Measurements from ENCODE around the gene TBX6.

DNA sequence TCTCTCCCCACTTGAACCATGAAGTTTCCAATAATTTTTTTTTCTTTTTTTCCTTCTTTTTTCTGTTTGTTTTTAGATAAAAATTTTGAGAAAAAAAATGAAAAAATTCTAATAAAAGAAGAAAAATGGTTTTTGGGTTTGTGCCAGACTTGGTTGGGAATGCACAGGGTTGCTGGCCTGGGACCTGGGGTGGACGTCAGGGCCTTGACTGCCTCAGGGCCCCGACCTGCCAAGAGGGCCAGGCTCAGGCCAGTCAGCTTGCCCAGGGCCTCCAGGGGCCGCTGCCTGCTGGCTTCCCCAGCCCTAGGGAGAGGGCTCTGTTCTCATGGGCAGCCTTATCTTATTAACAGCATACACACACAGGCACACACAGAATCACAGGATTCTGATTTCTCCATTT is 6.5 kb downstream of the TBX6 start:
- no peak for TF ChIP-seq TARDBP (IDR thresholded peaks at IDR 0.05)
- TF ChIP-seq FOXA1 (IDR thresholded peaks at IDR 0.05), result no peak
- no peak for TF ChIP-seq SUZ12 (IDR thresholded peaks at IDR 0.05)
- TF ChIP-seq SP1 (IDR thresholded peaks at IDR 0.05), result no peak
- TF ChIP-seq FOXK2 (IDR thresholded peaks at IDR 0.05), result no peak
- no peak for TF ChIP-seq BHLHE40 (IDR thresholded peaks at IDR 0.05; ENCODE audit: borderline replicate concordance)
- no peak for TF ChIP-seq HDGF (IDR thresholded peaks at IDR 0.05; ENCODE audit: borderline replicate concordance)
